ENCODE data around the gene NALCN.

The NALCN gene

DNA sequence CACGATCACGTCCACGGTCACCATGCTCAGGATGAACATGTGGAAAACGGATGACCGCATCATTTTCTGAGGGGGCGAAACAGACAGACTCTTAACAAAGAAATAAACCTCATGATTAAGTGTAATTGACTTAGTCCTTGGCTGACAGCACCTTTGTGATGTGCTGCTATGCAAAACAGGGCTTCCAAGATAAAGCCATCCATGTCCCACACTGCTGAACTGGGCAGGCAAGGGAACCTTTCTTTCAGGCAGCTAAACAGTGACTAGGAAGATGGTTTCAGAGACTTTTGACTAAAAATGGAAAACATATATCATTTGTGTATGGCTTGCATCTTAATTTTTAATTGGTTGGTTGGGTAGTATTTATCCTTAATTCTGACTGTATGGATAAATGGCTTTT lies 157.8 kb downstream of the NALCN start:
- no peak overlapping the region for H3K4me3 ChIP-seq (ENCODE audit: low read length)

DNA sequence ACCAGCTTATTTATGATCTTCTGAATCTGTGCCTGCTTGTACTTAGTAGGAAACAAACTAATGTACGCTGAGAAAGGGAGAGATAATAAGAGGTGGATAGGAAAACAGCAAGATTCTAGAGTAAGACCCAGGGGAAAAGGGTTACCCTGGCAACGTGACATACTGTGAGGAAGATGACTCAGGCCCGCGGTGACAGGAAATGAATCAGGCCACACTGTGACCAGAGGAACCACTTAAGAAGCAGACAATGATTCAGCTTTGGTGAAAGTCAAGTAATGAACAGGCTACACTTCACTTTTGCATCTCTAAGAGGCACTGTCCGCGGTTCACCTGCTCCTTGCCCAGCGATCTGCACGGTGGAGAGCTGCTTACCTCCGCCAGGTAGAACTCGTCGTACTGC lies 158.2 kb downstream of the NALCN start:
- no peak overlapping the region for H3K4me3 ChIP-seq (ENCODE audit: low read length)
- no peak for TF ChIP-seq ZNF274 (IDR thresholded peaks at IDR 0.05; ENCODE audit: low read depth, low read length)

More for the DNA sequence above, 157.8 kb downstream of the NALCN start:
- no peak for TF ChIP-seq ZNF274 (IDR thresholded peaks at IDR 0.05; ENCODE audit: low read depth, low read length)

DNA sequence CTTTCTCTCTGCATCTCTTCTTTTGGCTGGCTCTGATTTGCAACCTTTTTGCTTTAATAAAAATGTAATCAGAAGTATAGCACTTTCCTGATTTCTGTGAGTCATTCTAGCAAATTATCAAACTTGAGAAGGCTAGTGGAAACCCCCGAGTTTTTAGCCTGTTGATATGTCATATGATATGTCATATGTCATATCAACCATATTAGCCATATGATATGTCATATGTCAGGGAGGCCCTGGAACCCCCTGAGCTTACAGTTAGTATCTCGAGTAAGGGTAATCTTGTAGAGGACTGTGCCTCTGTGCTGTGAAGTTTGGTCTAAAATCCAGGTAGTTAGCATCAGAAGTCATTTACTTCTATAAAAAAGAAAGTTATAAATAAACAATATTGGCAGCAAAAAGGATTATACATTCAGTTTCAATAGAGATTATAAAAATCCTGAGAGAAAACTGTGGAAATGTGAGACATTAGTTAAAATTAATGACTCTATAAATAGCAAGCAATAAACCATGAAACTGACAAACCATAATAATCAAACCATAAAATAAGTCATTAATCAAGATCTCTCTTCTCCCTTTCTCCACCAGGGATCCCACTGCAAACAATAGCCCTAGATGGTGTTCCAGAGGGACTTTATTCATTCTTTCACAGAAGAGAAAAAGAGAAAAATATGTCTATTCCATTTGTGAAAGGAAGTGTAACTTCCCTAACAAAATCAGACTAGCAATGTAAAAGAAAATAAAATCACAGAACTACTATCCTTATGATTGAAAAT lies 167.4 kb downstream of the NALCN start:
- TF ChIP-seq ZNF274 (IDR thresholded peaks at IDR 0.05; ENCODE audit: low read depth, low read length), result no peak
- H3K4me3 ChIP-seq (ENCODE audit: low read length), result no peak overlapping the region

DNA sequence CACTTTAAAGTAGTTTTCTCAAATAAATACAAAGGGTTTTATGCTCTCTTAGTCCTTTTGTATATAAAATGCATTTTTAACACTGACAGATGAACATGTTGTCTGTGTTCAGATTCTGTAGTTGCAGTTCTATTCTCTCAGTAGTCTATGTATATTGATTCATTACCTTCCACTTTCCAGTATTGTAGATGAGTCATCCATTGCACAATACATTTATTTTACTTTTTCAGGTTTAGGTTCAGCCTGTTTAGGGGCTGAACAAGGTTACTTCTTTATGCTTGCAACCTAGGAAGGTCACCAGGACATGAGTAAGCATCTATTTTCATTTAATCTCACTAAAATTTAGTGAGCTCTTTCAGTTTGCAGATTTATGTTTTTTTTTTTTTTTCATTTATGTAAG lies 173.6 kb downstream of the NALCN start:
- H3K4me3 ChIP-seq (ENCODE audit: low read length), result no peak overlapping the region
- TF ChIP-seq ZNF274 (IDR thresholded peaks at IDR 0.05; ENCODE audit: low read depth, low read length), result no peak

DNA sequence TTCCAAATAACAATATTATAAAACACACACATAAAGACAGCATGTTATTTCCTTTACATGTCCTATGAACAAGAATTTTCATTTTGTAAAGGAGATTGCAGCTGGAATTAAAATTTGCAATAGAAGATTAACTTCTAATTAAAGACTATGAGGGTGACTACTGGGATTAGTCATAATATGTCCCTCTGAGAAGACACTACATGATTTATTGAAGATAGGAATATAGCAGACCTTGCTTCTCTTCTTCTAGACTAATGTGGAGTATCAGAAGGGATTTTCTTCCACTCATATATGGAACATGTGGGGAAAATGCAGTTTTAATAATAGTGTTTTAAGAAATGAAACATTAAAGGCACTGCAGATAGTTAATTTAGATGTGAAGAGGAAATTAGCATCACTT lies 177.8 kb downstream of the NALCN start:
- TF ChIP-seq ZNF274 (IDR thresholded peaks at IDR 0.05; ENCODE audit: low read depth, low read length), result no peak
- no peak overlapping the region for H3K4me3 ChIP-seq (ENCODE audit: low read length)

DNA sequence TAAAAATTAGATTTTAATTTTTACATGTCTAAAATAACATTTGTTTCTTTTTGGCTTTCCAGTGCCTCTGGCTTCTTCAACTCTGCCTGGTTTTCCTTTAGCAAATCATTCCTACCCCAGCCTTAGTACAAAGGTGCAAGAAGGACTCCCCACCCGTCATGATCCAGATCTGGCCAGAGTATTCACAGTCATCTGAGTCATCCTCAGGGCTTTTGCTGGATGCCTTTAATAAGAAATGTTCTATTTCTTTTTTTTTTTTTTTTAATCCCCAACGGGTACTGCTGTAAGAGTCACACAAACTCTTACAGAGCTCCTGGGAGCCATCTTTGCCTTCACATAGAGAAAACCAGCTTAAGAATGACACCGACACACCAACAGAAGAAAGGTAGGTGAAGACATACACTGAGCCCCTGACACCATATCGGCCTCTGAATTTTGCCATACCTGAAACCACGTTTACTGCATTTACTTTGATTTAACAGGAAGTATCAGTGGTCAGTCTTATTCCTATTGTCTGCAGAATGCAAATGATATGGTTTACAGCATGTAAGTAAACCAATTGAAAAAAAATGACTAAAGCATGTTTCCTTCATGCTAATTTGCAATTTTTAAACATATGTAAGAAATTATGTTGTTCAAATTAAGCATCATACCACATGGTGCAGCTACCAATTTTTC lies 184.4 kb downstream of the NALCN start:
- no peak for TF ChIP-seq ZNF274 (IDR thresholded peaks at IDR 0.05; ENCODE audit: low read depth, low read length)
- no peak overlapping the region for H3K4me3 ChIP-seq (ENCODE audit: low read length)

DNA sequence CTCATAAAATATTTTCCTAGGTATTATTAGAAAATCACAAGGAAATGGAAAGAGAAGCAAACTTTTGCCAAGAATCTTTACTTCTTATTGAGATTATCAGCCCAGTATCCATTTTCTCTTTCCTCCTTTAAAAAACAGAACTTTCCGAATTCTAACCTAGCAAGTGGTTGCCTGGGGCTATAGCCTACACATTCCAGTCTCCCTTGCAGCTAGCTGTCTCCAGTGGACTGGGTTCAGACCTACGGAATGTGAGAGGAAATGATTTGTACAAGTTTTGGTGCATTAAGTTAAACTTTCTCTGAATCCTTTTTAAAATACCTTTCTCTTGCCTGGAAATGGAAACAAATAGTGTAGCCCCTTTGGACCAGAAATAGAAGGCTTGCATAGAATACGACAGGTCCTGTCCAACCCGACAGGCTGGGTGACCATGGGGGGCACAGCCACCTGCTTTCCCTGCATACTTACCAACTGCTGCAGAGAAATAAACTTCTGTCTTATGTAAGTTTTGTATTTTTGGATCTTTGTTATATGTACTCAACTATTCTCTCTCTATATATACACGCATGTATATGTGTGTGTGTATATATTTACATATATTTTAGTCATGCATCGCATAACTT lies 185.9 kb downstream of the NALCN start:
- no peak overlapping the region for H3K4me3 ChIP-seq (ENCODE audit: low read length)
- no peak for TF ChIP-seq ZNF274 (IDR thresholded peaks at IDR 0.05; ENCODE audit: low read depth, low read length)

DNA sequence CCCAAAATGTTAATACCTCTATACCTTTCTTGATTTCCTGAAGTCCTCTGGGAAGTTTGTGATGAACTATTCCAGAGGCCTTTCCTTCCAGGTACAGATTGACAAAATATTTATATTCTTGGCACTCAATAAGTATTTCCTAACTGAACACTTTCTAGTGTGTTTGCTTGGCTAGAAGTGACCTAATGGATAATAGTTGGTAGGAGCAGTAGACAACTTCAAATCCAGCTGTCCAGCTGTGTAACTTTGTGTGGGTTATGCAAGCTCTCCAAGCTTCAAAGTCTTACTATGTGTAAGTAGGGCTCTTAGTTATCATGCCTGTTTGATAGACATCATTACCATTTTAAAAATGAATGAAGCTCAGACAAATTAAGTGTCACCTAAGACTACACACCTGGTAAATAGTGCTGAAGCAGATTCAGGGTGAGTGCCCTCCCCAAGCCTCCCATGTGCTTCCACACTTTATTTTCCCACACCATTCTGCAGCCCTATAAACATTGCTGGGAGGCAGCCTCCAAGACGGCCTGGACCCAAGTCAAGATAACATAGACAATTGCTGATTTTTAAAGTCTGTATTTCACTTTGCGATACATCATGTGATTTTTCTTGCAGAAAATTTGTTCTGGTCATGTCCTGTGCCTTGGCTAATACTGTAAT lies 196.6 kb downstream of the NALCN start:
- no peak overlapping the region for H3K4me3 ChIP-seq (ENCODE audit: low read length)
- no peak for TF ChIP-seq ZNF274 (IDR thresholded peaks at IDR 0.05; ENCODE audit: low read depth, low read length)

DNA sequence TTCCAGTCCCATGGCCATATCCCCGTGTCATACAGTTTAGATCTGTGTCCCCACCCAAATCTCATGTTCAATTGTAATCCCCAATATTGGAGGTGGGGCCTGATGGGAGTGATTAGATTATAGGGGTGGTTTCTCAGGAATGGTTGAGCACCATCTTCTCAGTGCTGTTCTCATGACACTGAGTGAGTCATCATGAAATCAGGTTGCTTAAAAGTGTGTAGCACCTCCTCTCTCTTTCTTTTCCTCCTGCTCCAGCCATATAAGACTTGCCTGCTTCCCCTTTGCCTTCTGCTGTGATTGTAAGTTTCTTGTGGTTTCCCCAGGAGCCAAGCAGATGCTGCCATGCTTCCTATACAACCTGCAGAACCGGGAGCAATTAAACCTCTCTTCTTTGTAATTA lies 197.8 kb downstream of the NALCN start:
- TF ChIP-seq ZNF274 (IDR thresholded peaks at IDR 0.05; ENCODE audit: low read depth, low read length), result no peak
- H3K4me3 ChIP-seq (ENCODE audit: low read length), result no peak overlapping the region

DNA sequence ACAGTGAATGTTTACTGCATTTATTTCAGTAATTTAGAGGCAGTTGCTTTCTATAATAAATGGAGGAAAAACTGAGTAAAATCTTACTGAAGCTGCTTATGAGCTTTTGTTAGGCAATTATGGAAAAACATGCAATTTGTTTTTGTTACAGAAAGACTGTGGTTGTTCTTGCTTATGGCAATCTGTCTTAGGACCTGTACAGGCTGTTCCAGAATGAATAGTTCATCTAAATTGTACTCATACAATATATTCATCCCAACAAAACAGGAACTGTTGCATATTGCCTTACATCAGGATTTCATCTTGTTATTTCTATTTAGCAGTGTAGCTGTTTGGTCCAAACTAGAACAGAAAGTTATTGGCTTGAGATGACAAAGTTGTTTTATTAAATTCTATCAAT lies 199.2 kb downstream of the NALCN start:
- no peak overlapping the region for H3K4me3 ChIP-seq (ENCODE audit: low read length)
- no peak for TF ChIP-seq ZNF274 (IDR thresholded peaks at IDR 0.05; ENCODE audit: low read depth, low read length)

DNA sequence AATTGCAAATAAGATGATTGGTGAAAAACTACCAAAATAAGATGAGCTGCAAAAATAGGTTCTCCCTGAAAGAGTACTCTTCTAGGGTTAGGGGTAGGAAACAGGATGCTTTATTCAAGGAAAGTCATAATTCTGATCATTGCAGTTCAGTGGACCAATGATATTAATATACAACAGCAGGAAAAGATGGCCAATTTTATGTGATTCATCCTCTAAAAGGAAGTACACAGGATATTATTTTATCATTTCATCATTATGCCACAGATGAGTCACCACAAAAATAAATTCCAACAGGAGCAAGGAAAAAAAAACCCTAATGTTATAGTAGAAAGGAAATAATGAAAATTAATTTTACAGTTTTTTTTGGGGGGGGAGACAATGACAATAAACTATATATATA lies 205.0 kb downstream of the NALCN start:
- TF ChIP-seq ZNF274 (IDR thresholded peaks at IDR 0.05; ENCODE audit: low read depth, low read length), result no peak
- H3K4me3 ChIP-seq (ENCODE audit: low read length), result no peak overlapping the region

DNA sequence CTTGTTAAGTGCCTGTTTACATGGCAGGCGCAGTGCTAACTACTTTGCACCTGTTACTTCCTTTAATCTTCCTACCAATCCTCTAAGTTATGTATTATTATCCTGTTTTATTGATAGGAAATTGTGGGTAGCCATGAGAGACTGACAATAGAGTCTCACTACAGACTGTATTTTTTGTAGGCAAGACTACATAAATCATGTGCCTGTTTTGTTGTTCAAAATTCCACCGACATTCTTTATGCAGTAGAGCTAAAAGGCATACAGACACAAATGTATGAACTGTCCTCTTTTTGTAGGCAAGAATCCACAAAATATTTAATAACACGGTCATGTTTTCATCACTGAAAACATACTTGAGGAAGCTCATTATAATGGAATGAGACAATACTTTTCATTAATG lies 205.5 kb downstream of the NALCN start:
- no peak overlapping the region for H3K4me3 ChIP-seq (ENCODE audit: low read length)
- TF ChIP-seq ZNF274 (IDR thresholded peaks at IDR 0.05; ENCODE audit: low read depth, low read length), result no peak

DNA sequence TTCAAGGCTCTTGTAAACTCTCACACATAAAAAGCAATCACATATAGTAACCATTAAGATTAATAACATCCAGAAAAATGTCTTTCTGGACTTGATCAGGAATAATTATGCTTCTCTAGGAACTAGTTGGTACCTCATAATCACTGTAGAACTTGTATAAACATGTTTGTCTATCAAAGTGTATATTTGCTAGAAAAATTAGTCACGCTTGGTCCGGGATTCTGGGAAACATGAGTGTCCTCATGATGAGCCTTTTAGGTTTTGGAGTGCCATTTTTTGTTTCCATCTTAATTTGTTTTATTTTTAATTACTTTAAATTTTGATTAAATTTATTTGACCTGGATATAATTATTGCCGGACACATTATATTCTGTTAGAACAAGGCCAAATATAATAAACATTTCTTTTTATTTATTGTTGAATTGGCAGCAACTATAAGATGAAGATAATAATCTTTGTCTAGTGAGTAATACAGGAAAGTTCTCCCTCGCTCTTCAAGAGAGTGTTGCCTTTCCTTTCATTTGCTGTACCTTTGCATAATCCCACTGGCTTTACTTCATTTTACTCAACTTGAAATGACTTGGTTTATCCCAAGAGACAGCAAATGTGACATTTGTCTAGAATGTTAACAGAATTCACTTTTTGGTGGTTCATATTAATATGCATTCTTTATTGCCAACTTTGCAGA lies 207.0 kb downstream of the NALCN start:
- no peak for TF ChIP-seq ZNF274 (IDR thresholded peaks at IDR 0.05; ENCODE audit: low read depth, low read length)
- no peak overlapping the region for H3K4me3 ChIP-seq (ENCODE audit: low read length)

DNA sequence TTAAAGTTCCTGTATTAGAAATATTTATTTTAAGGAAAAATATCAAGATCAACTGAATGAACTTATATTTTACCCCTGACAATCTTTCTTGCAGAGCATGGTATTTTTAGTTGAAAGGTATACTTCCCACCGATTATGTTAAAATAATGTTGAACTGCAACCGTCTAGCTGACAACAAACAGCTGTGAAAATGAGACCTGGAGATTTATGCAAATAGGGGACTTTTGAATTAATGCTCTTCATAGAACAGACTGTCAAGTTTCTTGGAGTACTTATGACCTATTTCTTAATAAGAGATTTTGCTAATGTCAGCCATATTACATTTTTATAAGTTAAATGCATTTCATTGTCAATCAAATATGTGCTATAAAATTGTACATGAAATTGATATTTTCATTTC lies 210.9 kb downstream of the NALCN start:
- no peak for TF ChIP-seq ZNF274 (IDR thresholded peaks at IDR 0.05; ENCODE audit: low read depth, low read length)
- H3K4me3 ChIP-seq (ENCODE audit: low read length), result no peak overlapping the region
